Measurements from ENCODE around the gene TMEM225.

Gene TMEM225, protein sequence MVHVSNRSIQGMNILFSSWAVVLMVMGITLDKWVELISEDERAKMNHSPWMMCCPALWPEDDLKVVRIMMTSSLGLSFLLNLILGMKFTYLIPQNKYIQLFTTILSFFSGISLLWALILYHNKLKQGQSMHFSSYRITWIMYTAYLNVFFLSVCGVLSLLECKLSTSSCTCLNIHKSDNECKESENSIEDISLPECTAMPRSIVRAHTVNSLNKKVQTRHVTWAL

GRCh38 chr11:123885570-123885969 lies at the start of gene TMEM225:
Gene TMEM225, minus strand, starts transcription at chr11:123885670. Its CDS starts 245 bp downstream, at chr11:123885425.
- TF ChIP-seq GATA2 (IDR thresholded peaks at IDR 0.05; ENCODE audit: low read depth, low read length) (no peak), GATA3 (IDR thresholded peaks at IDR 0.05; ENCODE audit: low read depth, low read length) (no peak)

DNA sequence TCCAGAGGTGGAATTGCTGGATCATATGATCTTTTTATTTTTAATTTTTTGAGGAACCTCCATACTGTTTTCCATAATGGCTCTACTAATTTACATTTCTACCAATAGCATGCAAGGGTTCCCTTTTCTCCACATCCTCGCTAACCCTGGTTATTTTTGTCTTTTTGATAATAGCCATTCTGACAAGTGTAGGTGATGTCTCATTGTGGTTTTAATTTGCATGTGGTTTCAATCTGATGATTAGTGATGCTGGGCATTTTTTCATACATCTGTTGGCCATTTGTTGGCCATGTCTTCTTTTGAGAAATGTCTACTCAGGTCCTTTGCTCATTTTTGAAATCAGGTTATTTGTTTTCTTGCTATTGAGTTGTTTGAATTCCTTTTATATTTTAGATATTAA lies 38.6 kb upstream of the TMEM225 start:
- TF ChIP-seq GATA3 (IDR thresholded peaks at IDR 0.05; ENCODE audit: low read depth, low read length) = no peak
- no peak for TF ChIP-seq GATA2 (IDR thresholded peaks at IDR 0.05; ENCODE audit: low read depth, low read length)

GRCh38 chr11:123920943-123921342 lies 35.5 kb upstream of the TMEM225 start:
- no peak for TF ChIP-seq GATA3 (IDR thresholded peaks at IDR 0.05; ENCODE audit: low read depth, low read length)

DNA sequence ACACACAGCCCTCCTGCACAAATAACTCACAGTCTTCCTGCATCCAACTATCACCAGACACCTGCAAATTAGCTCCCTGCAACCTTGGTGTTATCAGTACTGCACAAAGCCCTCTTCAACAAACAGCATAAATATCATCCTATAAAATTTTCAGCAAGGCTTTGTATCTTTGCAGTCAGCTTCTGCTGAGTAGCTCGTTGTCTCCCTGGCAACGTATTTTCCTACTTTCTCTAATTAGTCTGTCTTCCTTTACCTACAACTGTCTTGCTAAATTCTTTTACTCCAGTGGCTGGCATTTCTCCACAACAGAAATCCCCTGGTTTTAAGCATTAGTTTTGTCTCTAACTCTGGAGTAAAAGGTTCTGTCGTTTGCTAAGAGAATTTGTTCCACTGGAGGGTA lies 20.4 kb upstream of the TMEM225 start:
- TF ChIP-seq GATA2 (IDR thresholded peaks at IDR 0.05; ENCODE audit: low read depth, low read length) (no peak), GATA3 (IDR thresholded peaks at IDR 0.05; ENCODE audit: low read depth, low read length) (no peak)

DNA sequence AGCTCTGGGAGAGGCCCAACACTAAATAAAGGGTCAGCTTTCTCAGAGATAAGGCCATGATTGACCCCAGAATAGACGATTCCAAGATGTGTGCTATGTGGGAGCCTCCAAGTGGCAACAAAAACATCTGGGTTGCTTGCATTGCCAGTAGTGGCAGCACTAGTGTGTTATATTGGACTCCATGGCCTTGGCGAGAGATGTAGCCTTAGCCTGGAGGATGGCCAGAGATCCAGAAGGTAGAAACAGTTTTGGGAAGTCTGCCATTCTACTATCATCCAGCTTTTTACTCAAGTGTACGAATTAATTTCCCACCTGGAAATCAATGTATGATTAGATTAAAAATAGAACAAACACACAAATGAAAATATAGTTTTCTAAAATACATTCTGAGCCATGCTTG lies 19.5 kb upstream of the TMEM225 start:
- TF ChIP-seq GATA2 (IDR thresholded peaks at IDR 0.05; ENCODE audit: low read depth, low read length) (no peak), GATA3 (IDR thresholded peaks at IDR 0.05; ENCODE audit: low read depth, low read length) (no peak)

DNA sequence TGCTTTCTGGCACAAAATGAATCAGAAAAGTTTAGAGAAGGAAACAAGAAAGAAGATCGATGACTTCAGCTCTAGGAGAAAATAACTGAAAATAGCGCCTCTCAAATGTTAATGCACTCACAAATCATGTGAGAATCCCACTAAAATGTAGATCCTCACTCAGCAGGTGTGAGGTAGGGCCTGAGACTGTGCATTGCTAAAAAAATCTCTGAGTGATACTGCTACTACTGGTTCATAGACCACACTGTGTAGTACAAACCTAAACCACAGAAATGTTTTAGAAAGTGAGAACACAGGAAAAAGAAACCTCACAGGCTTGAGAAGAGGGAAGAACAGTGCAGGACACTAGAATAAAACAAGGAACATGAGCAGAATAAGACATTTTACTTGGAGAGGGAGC lies 18.5 kb upstream of the TMEM225 start:
- TF ChIP-seq GATA3 (IDR thresholded peaks at IDR 0.05; ENCODE audit: low read depth, low read length) (no peak), GATA2 (IDR thresholded peaks at IDR 0.05; ENCODE audit: low read depth, low read length) (no peak)

- TF ChIP-seq GATA3 (IDR thresholded peaks at IDR 0.05; ENCODE audit: low read depth, low read length) (no peak), GATA2 (IDR thresholded peaks at IDR 0.05; ENCODE audit: low read depth, low read length) (no peak)
These were observed 16.4 kb upstream of the TMEM225 start, which contains the start of gene OR8D4 for GRCh38 chr11:123901867-123902266. Gene OR8D4, plus strand, starts transcription at chr11:123902167. Its CDS starts 4,265 bp downstream, at chr11:123906432.

DNA sequence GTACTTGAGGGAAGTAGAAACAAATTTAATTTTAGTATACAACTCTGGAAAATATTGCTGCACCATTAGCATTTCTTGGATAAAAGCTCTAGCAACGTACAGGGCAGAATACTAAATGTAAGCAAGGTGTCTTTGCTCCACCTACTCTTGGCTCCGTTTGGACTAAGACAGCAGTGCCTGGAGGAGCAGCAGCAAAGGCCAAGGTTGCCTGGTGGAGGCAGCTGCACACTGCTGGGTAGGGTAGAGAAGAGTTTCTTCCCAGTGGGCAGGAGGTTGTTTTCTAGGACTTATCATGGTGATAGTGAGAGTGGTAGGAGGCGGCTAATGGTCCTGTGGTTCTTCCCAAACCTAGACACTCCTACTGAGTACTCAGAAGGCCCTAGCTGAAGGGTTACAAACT lies 14.3 kb upstream of the TMEM225 start:
- TF ChIP-seq GATA3 (IDR thresholded peaks at IDR 0.05; ENCODE audit: low read depth, low read length) = no peak
- TF ChIP-seq GATA2 (IDR thresholded peaks at IDR 0.05; ENCODE audit: low read depth, low read length) = no peak

DNA sequence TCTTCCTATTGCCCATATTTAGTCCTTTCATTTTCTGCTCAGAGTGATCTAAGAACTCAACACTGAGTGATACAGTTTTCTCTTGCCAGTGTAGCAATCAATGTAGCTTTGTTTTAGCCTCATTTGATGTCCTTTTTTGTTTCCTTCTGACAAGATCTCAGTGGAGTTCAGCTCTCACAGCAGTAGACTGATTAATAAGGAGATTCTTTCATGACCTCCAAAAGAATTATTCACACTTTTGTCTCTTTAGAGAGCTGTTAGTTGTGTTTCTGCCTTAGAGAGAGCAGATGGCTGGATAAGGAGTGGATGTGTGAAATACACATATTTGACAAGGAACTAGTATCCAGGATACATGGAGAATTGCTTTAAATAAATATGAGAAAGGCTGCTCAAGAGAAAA lies 6.6 kb upstream of the TMEM225 start:
- TF ChIP-seq GATA3 (IDR thresholded peaks at IDR 0.05; ENCODE audit: low read depth, low read length) (no peak), GATA2 (IDR thresholded peaks at IDR 0.05; ENCODE audit: low read depth, low read length) (no peak)

DNA sequence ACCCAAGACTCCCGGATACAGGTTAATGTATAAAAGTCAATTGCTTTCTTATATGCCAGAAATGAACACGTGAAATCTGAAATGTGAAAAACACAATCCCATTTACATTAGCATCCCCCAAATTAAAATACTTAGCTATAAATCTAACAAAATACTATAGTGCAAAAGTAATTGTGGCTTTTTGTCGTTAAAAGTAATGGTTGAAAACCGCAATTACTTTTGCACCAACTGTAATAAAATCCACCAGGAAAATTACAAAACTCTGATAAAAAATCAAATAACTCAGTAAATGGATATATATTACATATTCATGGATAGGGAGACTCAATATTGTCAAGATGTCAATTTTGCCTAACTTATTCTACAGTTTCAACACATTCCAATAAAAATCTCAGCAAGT lies 4.6 kb downstream of the TMEM225 start:
- TF ChIP-seq GATA3 (IDR thresholded peaks at IDR 0.05; ENCODE audit: low read depth, low read length) (no peak), GATA2 (IDR thresholded peaks at IDR 0.05; ENCODE audit: low read depth, low read length) (no peak)

- TF ChIP-seq GATA2 (IDR thresholded peaks at IDR 0.05; ENCODE audit: low read depth, low read length) (no peak), GATA3 (IDR thresholded peaks at IDR 0.05; ENCODE audit: low read depth, low read length) (no peak)
These were observed 25.7 kb downstream of the TMEM225 start for GRCh38 chr11:123859731-123860130.

DNA sequence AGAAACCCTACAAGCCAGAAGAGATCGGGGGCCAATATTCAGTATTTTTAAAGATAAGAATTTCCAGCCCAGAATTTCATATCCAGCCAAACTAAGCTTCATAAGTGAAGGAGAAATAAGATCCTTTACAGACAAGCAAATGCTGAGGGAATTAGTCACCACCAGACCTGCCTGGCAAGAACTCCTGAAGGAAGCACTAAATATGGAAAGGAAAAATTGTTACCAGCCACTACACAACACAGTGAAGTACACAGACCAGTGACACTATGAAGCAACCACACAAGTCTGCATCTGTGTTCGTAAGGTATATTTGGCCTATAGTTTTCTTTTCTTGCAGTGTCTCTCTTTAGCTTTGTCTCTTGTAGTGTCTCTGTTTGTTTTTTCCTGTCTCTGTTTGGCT lies 29.0 kb downstream of the TMEM225 start:
- TF ChIP-seq GATA2 (IDR thresholded peaks at IDR 0.05; ENCODE audit: low read depth, low read length) (no peak), GATA3 (IDR thresholded peaks at IDR 0.05; ENCODE audit: low read depth, low read length) (no peak)

DNA sequence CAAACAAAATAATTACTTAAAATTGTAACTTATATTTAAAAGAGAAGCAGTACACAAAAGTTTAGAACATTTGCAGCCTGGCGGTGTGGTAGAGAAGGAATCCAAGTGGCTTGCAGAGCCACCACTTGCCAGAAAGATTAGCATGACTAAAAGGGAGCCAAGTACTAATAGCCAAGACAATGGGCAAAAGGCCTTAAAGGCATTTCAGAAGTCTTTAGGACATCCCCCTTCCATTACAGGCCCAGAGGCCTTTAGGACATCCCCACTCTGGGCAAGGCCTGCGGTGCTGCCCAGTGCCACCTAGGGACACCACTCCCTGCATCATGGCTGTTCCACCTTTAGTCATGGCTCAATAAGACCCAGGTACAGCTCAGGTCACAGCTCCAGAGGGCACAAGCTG lies 32.4 kb downstream of the TMEM225 start:
- TF ChIP-seq GATA3 (IDR thresholded peaks at IDR 0.05; ENCODE audit: low read depth, low read length) = no peak
- no peak for TF ChIP-seq GATA2 (IDR thresholded peaks at IDR 0.05; ENCODE audit: low read depth, low read length)

DNA sequence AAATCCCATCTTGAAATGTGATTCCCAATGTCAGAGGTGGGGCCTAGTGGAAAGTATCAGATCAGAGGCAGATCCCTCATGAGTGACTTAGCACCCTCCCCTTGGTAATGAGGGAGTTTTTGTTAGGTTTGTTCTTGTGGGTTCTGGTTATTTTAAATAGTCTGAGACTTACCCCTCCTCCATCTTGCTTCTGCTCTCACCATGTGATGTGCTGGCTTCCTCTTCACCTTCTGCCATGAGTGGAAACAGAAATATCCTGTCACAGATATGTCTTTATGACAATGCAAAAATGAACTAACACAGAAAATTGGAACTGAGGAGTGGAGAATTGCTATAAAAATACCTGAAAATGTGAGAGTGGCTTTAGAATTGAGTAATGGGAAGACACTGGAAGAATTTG lies 33.1 kb downstream of the TMEM225 start:
- TF ChIP-seq GATA2 (IDR thresholded peaks at IDR 0.05; ENCODE audit: low read depth, low read length) (no peak), GATA3 (IDR thresholded peaks at IDR 0.05; ENCODE audit: low read depth, low read length) (no peak)

GRCh38 chr11:123851110-123851509 lies 34.4 kb downstream of the TMEM225 start:
- no peak for TF ChIP-seq GATA2 (IDR thresholded peaks at IDR 0.05; ENCODE audit: low read depth, low read length)
- no peak for TF ChIP-seq GATA3 (IDR thresholded peaks at IDR 0.05; ENCODE audit: low read depth, low read length)

DNA sequence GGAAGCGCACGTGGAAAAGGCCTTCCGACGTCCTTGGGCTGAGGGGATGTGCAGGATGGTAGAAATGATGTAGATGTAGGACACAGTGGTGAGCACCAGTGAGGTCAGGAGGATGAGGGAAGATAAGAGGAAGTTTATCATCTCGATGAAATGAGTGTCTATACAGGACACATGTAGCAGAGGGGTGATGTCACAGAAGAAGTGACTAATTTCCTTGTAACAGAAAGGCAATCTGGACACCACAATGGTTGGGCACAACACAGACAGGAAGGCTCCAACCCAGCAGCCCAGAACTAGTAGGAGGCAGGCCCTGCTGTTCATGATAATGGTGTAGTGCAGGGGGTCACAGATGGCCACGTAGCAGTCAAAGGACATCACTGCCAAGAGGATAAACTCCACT lies 44.3 kb downstream of the TMEM225 start:
- TF ChIP-seq GATA3 (IDR thresholded peaks at IDR 0.05; ENCODE audit: low read depth, low read length) (no peak), GATA2 (IDR thresholded peaks at IDR 0.05; ENCODE audit: low read depth, low read length) (no peak)
